ENCODE results near the gene PIGT. TPM values are rescaled to one million over a fixed set of nuclear protein-coding genes. Genes with fewer than 3 reads are reported as not detected.

PIGT gene
- total RNA-seq, 1 donor from 2014 or later, result 87.7 TPM

DNA sequence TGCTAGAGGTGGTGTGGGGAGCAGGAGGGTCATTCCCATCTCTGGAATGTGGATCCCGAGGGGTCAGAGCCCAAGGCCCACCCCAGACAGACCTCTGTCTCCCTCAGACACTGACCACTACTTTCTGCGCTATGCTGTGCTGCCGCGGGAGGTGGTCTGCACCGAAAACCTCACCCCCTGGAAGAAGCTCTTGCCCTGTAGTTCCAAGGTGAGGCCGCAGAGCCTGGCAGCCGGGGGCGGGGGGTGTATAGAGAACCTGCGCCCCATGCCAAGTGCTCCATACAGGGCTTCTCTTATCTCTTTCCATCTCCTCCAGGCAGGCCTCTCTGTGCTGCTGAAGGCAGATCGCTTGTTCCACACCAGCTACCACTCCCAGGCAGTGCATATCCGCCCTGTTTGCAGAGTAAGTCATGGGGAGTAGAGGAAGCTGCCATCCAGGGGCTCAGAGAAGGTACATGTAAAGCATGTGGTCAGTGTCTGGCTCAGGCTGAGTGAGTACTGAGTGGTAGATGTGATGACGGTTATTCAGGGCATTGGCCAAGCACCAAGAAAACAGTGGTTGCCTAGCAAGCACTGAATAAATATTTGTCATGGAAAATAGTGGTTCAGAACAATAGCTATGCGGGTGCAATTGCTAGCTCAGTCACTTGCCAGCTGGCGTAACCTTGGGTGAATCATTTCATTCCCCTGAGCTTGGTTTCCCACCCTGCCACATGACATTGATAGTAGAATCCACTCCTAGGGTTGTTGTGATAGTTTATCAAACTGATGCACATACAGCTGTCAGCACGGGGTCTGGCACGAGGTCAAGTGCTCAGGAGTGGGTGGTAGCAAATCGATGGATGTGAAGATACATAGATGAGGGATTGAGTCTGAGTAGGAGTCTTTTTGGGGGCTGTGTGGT, 3.5 kb downstream of the PIGT start:
- TF ChIP-seq, protein P1, sequence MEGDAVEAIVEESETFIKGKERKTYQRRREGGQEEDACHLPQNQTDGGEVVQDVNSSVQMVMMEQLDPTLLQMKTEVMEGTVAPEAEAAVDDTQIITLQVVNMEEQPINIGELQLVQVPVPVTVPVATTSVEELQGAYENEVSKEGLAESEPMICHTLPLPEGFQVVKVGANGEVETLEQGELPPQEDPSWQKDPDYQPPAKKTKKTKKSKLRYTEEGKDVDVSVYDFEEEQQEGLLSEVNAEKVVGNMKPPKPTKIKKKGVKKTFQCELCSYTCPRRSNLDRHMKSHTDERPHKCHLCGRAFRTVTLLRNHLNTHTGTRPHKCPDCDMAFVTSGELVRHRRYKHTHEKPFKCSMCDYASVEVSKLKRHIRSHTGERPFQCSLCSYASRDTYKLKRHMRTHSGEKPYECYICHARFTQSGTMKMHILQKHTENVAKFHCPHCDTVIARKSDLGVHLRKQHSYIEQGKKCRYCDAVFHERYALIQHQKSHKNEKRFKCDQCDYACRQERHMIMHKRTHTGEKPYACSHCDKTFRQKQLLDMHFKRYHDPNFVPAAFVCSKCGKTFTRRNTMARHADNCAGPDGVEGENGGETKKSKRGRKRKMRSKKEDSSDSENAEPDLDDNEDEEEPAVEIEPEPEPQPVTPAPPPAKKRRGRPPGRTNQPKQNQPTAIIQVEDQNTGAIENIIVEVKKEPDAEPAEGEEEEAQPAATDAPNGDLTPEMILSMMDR (IDR thresholded peaks at IDR 0.05; ENCODE audit: unreplicated experiment), result no peak
- Mint-ChIP-seq H3K27me3 (no peaks in the 10 kb centered on the region), H3K4me1 (ENCODE audit: low read depth) (peaks cover 18% of the 10 kb centered on the region), H3K4me3 (ENCODE audit: low read depth) (peak overlapping the region; percentile 36), H3K9me3 (ENCODE audit: low read depth) (no peaks in the 10 kb centered on the region), H3K36me3 (ENCODE audit: insufficient read depth) (peaks cover 13% of the 10 kb centered on the region), H3K27ac (peak overlapping the region; percentile 15)
- DNase-seq (ENCODE audit: low spot score, unreplicated experiment), result no peak

DNA sequence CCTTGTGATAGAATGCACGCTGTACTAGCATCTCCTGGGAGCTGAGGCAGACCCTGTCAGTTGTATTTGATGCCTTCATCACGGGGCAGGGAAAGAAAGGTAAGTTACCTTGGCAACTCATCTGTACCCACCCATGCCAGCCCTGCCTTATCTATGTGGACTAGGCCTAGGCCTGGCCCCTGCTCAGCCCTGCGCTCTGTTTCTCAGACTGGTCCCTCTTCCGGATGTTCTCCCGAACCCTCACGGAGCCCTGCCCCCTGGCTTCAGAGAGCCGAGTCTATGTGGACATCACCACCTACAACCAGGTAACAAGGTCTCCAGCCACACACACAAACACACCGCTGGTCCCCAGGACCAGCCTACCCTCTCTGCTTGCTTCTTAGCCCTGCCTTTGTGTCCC, 4.2 kb downstream of the PIGT start:
- Mint-ChIP-seq H3K4me3 (ENCODE audit: low read depth) (no peak overlapping the region), H3K4me1 (ENCODE audit: low read depth) (peaks cover 18% of the 10 kb centered on the region), H3K27ac (peak overlapping the region; percentile 46), H3K27me3 (no peaks in the 10 kb centered on the region), H3K36me3 (ENCODE audit: insufficient read depth) (peaks cover 13% of the 10 kb centered on the region), H3K9me3 (ENCODE audit: low read depth) (no peaks in the 10 kb centered on the region)
- TF ChIP-seq, protein P1 (IDR thresholded peaks at IDR 0.05; ENCODE audit: unreplicated experiment), result no peak
- no peak for DNase-seq (ENCODE audit: low spot score, unreplicated experiment)

DNA sequence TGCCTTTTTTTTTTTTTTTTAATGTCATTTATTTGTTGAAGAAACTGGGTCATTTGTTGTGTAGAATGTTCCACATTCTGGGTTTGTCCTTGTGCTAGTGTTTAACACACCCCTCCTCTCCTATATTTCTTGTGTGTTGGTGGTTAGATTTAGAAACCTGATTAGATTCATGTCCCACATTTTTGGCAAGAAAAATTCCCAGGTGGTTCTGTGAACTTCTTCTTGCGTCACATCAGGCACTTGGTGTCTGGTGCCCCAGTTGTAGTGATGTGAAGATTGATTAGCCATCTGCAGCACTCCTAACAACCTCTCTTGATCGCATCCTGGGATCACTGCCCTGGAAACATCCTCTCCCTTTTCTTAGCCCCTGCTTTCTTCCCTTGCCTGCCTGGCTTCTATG, 7.8 kb downstream of the PIGT start:
- TF ChIP-seq, protein P1 (IDR thresholded peaks at IDR 0.05; ENCODE audit: unreplicated experiment), result no peak
- Mint-ChIP-seq H3K36me3 (ENCODE audit: insufficient read depth) (peaks cover 12% of the 10 kb centered on the region), H3K27ac (no peak overlapping the region), H3K9me3 (ENCODE audit: low read depth) (no peaks in the 10 kb centered on the region), H3K27me3 (no peaks in the 10 kb centered on the region), H3K4me1 (ENCODE audit: low read depth) (peaks cover 4% of the 10 kb centered on the region), H3K4me3 (ENCODE audit: low read depth) (no peak overlapping the region)
- no peak for DNase-seq (ENCODE audit: low spot score, unreplicated experiment)

DNA sequence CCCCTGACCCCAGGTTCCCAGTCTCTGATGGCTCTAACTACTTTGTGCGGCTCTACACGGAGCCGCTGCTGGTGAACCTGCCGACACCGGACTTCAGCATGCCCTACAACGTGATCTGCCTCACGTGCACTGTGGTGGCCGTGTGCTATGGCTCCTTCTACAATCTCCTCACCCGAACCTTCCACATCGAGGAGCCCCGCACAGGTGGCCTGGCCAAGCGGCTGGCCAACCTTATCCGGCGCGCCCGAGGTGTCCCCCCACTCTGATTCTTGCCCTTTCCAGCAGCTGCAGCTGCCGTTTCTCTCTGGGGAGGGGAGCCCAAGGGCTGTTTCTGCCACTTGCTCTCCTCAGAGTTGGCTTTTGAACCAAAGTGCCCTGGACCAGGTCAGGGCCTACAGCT, 9.6 kb downstream of the PIGT start:
- H3K36me3 Mint-ChIP-seq (ENCODE audit: insufficient read depth), result peaks cover 9% of the 10 kb centered on the region
- no peak for DNase-seq (ENCODE audit: low spot score, unreplicated experiment)
- H3K27ac Mint-ChIP-seq, result no peak overlapping the region
- TF ChIP-seq, protein P1 (IDR thresholded peaks at IDR 0.05; ENCODE audit: unreplicated experiment), result no peak
- H3K4me1 Mint-ChIP-seq (ENCODE audit: low read depth), result no peaks in the 10 kb centered on the region
- H3K27me3 Mint-ChIP-seq, result no peaks in the 10 kb centered on the region
- no peaks in the 10 kb centered on the region for H3K9me3 Mint-ChIP-seq (ENCODE audit: low read depth)
- H3K4me3 Mint-ChIP-seq (ENCODE audit: low read depth), result no peak overlapping the region

DNA sequence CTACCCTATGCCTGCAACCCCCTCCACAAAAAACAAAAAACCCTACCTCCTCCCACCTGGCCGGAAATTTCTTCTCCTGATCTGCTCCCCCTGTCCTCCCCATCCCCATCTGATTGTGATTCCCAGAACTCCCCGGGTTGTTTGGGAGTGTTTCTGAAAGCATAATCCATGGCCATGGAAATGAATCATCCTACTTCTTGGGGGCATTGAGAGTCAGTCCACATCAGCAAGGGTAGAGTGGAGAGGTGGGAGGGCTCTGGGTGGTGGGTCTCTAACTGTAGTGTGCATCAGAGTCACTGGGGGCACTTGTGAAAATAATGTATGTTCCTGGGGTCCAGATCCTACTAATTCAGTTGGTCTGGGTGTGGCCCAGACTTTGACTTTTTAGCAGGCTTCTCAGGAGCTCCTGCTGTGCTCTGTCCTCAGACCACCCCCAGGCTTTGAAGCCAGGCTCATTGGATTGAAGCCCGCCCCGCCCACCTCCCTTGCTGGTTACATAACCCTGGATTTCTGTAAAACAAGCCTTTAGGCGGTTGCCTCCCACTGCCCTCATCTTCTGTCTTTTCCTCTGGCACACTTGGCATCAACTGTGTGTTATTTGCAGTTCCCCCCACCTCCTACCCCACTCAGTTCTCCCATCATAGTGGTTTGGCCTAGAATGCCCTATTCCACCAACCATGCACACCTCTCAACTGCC, 10.5 kb downstream of the PIGT start:
- DNase-seq (ENCODE audit: low spot score, unreplicated experiment), result no peak
- H3K4me3 Mint-ChIP-seq (ENCODE audit: low read depth), result no peak overlapping the region
- H3K36me3 Mint-ChIP-seq (ENCODE audit: insufficient read depth), result peaks cover 8% of the 10 kb centered on the region
- H3K9me3 Mint-ChIP-seq (ENCODE audit: low read depth), result no peaks in the 10 kb centered on the region
- H3K4me1 Mint-ChIP-seq (ENCODE audit: low read depth), result no peaks in the 10 kb centered on the region
- H3K27ac Mint-ChIP-seq, result no peak overlapping the region
- H3K27me3 Mint-ChIP-seq, result no peaks in the 10 kb centered on the region
- TF ChIP-seq, protein P1 (IDR thresholded peaks at IDR 0.05; ENCODE audit: unreplicated experiment), result no peak

Measured in progenitor cell of endocrine pancreas (in vitro differentiated cells).